Ascending aorta (tissue), 2 donors: ENCODE results near the gene PCBP2. TPM values are rescaled to one million over a fixed set of nuclear protein-coding genes. Genes with fewer than 3 reads are reported as not detected.
"Not testable (repeated sequence)": the region's sequence is repeated elsewhere in the genome, so short reads cannot be mapped to it uniquely, and the experiment has no call there.

Experiments used
- DNase-seq, 2 donors: peaks; one replicate each; pipeline ENCODE4 v3.0.0-alpha.2; 2019; ENCODE audit warnings: low spot score in 2 of 2
- H3K27ac ChIP-seq, 2 donors: fragments of 200-600 bp; sonication (generic); one replicate each; pipeline ENCODE4 v1.5.1; 2016 to 2017; ENCODE audit warnings: mild to moderate bottlenecking in 1 of 2
- H3K27me3 ChIP-seq: fragments of 200-600 bp; sonication (generic); one replicate; pipeline ENCODE4 v1.5.1; 2017
- H3K36me3 ChIP-seq, 2 donors: fragments of 200-600 bp; sonication (generic); one replicate each; pipeline ENCODE4 v1.5.1; 2016
- H3K4me1 ChIP-seq, 2 donors: fragments of 200-600 bp; sonication (generic); one replicate each; pipeline ENCODE4 v1.5.1; 2016 to 2017; ENCODE audit warnings: mild to moderate bottlenecking in 1 of 2
- H3K4me3 ChIP-seq, 2 donors: fragments of 200-600 bp; sonication (generic); one replicate each; pipeline ENCODE4 v1.5.1; 2016 to 2017; ENCODE audit warnings: mild to moderate bottlenecking in 1 of 2
- H3K9me3 ChIP-seq, 2 donors: fragments of 200-600 bp; sonication (generic); one replicate each; pipeline ENCODE4 v1.5.1; 2016
- intact Hi-C: fragments of 100-400 bp; cut with DNase I; formaldehyde crosslinking; loops from one replicate; pipeline ENCODE4 v1.15.1; 2023
- total RNA-seq: library from RNA; depleted of rRNA; stranded (reverse); fragments of >200 nt; gene quantifications from one replicate; pipeline ENCODE4 v1.1.0, GENCODE V29; 2016
- TF ChIP-seq, protein P1 (sequence below), 3 experiments: fragments of 200-600 bp in 2 of 3; fragments of 450-650 bp in 1 of 3; sonication (generic) in 2 of 3; IDR thresholded peaks; one replicate each; pipeline ENCODE4 v1.5.1; 2016 to 2019; ENCODE audit warnings: antibody characterized with exemption in 3 of 3, mild to moderate bottlenecking in 1 of 3, moderate library complexity in 1 of 3

Gene PCBP2
- total RNA-seq = 354 TPM

DNA sequence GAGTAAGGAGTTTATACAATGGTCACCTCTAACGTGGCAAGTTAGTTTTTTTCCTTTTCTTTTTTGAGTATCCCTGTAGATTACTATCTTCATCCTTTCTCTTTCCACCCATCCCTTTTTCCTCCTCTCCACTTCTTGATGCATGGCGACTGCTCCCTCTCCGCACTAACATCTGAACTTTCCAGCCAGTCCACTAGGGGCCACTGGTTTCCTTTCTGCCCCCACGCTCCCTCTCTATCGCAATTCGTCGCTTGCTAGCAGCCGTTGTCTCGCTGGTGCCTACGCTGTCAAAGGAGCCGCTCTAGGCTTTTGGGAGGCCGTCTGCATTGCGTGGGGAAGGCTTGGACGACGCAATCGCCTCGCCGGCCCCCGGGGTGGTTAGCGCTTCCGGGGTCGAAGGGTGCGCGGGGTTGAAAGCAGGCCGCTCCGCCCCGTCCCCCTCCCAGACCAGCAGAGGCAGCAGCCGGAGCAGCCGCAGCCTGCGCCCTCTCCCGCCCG lies at the start of gene PCBP2:
Gene PCBP2, plus strand, starts transcription at position 442 of the 498 bp plus-strand sequence. CDS start 2,699 bp downstream, outside the sequence.
- peaks cover 30 to 40% of the 10 kb centered on the region in 2 donors for H3K36me3 ChIP-seq
- intact Hi-C loops = loop anchor here (1.0 to 2.0 kb wide), 3 partner anchors 10 to 49 kb away; partner anchors contain the start of gene PRR13
- TF ChIP-seq, protein P1, sequence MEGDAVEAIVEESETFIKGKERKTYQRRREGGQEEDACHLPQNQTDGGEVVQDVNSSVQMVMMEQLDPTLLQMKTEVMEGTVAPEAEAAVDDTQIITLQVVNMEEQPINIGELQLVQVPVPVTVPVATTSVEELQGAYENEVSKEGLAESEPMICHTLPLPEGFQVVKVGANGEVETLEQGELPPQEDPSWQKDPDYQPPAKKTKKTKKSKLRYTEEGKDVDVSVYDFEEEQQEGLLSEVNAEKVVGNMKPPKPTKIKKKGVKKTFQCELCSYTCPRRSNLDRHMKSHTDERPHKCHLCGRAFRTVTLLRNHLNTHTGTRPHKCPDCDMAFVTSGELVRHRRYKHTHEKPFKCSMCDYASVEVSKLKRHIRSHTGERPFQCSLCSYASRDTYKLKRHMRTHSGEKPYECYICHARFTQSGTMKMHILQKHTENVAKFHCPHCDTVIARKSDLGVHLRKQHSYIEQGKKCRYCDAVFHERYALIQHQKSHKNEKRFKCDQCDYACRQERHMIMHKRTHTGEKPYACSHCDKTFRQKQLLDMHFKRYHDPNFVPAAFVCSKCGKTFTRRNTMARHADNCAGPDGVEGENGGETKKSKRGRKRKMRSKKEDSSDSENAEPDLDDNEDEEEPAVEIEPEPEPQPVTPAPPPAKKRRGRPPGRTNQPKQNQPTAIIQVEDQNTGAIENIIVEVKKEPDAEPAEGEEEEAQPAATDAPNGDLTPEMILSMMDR (IDR thresholded peaks at IDR 0.05) = peak; percentile 87 to 95 (median 89)
- no peaks in the 10 kb centered on the region for H3K9me3 ChIP-seq
- DNase-seq = peak; percentile 95 to 99
- peak within 1 kb of the TSS; percentile 74 to 91 for H3K4me3 ChIP-seq
- H3K4me1 ChIP-seq = peaks cover 10 to 13% of the 10 kb centered on the region in 2 donors
- peak within 1 kb of the TSS; percentile 91 to 97 for H3K27ac ChIP-seq
- no peaks in the 10 kb centered on the region for H3K27me3 ChIP-seq

DNA sequence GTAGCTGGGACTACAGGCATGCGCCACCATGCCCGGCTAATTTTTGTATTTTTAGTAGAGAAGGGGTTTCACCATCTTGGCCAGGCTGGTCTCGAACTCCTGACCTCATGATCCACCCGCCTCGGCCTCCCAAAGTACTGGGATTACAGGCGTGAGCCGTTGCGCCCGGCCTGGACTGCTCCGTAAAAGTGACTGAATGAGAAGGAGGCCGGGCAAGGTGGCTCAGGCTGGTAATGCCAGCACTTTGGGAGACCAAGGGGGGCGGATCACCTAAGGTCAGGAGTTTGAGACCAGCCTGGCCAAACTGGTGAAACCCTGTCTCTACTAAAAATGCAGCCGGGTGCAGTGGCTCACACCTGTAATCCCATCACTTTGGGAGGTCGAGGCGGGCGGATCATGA lies 49.6 kb upstream of the PCBP2 start:
- H3K27me3 ChIP-seq, H3K27ac ChIP-seq, H3K4me3 ChIP-seq, DNase-seq, H3K4me1 ChIP-seq, H3K9me3 ChIP-seq, intact Hi-C loops: not testable (repeated sequence)
- peaks cover 19 to 20% of the 10 kb centered on the region in 2 donors for H3K36me3 ChIP-seq

- H3K4me1 ChIP-seq = no peaks in the 10 kb centered on the region
- DNase-seq = no peak
- intact Hi-C loops = no loop called here
- TF ChIP-seq, protein P1 (IDR thresholded peaks at IDR 0.05) = no peak
- H3K36me3 ChIP-seq = peaks cover 24 to 25% of the 10 kb centered on the region in 2 donors
- H3K27me3 ChIP-seq = no peaks in the 10 kb centered on the region
- H3K9me3 ChIP-seq = no peaks in the 10 kb centered on the region
- H3K27ac ChIP-seq = no peak overlapping the region
- no peak overlapping the region for H3K4me3 ChIP-seq
Observed at GRCh38 chr12:53402871-53403270, 49.0 kb upstream of the PCBP2 start.

- Histone ChIP-seq H3K4me1 (peaks cover 0 to 9% of the 10 kb centered on the region in 2 donors), H3K27me3 (no peaks in the 10 kb centered on the region), H3K4me3 (no peak overlapping the region), H3K36me3 (peaks cover 64 to 66% of the 10 kb centered on the region in 2 donors), H3K27ac (no peak overlapping the region), H3K9me3 (no peaks in the 10 kb centered on the region)
- intact Hi-C loops = no loop called here
- DNase-seq = no peak
- TF ChIP-seq, protein P1 (IDR thresholded peaks at IDR 0.05) = no peak
Observed at GRCh38 chr12:53410951-53411350, 41.0 kb upstream of the PCBP2 start.

- intact Hi-C loops = no loop called here
- Histone ChIP-seq H3K27ac (no peak overlapping the region), H3K9me3 (no peaks in the 10 kb centered on the region), H3K4me1 (peaks cover 0 to 9% of the 10 kb centered on the region in 2 donors), H3K4me3 (no peak overlapping the region), H3K36me3 (peaks cover 39 to 40% of the 10 kb centered on the region in 2 donors), H3K27me3 (no peaks in the 10 kb centered on the region)
- TF ChIP-seq, protein P1 (IDR thresholded peaks at IDR 0.05) = no peak
- DNase-seq = no peak
Observed at GRCh38 chr12:53413485-53414204, 38.3 kb upstream of the PCBP2 start.

DNA sequence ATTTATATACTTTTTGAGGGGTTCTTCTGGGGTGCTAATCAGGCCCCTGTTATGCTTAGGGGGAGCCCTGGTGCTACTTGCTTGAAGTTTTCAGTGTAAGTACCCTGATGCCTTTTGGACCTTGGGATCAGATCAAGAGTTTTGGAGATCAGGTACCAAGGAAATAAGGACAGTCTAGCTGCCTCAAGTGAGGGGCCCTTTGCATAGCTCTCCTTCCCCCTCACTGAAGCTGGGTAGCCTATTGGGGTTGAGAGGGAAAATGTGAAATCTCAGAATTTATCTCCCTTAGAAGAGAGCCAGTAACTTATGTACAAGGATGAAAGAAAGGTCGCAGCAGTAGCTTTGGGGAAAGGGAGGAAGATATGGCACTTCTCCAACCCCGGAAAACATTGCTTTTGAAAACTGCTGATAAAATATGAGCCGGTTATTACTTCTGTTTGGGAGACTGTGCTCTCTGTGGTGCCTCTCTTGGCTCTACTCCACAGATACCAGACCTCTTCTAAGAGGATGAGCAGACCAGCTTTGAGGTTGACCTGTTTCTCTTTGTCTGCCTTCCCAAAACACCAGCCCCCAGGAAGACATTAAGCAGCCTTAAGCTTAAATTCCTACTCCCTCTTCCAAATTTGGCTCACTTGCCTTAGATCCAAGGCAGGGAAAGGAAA lies 37.0 kb upstream of the PCBP2 start:
- intact Hi-C loops = no loop called here
- Histone ChIP-seq H3K27me3 (no peaks in the 10 kb centered on the region), H3K4me1 (peaks cover 0 to 9% of the 10 kb centered on the region in 2 donors), H3K36me3 (peaks cover 26 to 28% of the 10 kb centered on the region in 2 donors), H3K27ac (no peak overlapping the region), H3K9me3 (no peaks in the 10 kb centered on the region), H3K4me3 (no peak overlapping the region)
- TF ChIP-seq, protein P1 (IDR thresholded peaks at IDR 0.05) = no peak
- DNase-seq = no peak

- H3K9me3 ChIP-seq, H3K4me3 ChIP-seq, intact Hi-C loops, H3K27me3 ChIP-seq, DNase-seq, H3K27ac ChIP-seq, H3K4me1 ChIP-seq: not testable (repeated sequence)
- H3K36me3 ChIP-seq = peaks cover 18 to 19% of the 10 kb centered on the region in 2 donors
Observed at GRCh38 chr12:53415752-53416389, 36.0 kb upstream of the PCBP2 start.

DNA sequence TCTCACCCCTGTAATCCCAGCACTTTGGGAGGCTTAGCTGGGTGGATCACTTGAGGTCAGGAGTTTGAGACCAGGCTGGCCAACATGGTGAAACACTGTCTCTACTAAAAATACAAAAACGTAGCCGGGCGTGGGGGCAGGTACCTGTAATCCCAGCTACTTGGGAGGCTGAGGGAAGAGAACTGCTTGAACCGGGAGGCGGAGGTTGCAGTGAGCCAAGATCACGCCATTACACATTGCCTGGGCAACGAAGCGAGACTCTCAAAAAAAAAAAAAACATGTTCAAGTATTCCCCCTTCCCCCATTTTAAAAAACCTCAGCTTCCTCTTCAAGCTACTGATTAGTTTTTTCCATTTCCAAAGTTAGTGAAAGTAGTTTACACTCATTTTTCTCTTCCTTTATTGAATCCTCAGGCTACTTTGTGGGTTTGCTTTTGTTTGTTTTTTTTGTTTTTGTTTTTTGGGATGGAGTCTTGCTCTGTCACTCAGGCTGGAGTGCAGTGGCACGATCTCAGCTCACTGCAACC lies 34.5 kb upstream of the PCBP2 start:
- H3K27ac ChIP-seq, H3K4me1 ChIP-seq, intact Hi-C loops, H3K4me3 ChIP-seq, DNase-seq, H3K9me3 ChIP-seq, H3K27me3 ChIP-seq, H3K36me3 ChIP-seq: not testable (repeated sequence)
